ENCODE data around the gene TDRD1. TPM values are rescaled to one million over a fixed set of nuclear protein-coding genes. Genes with fewer than 3 reads are reported as not detected.
A peak's percentile ranks its signal among the peaks of the same experiment; 100 is the strongest.

The TDRD1 gene
- total RNA-seq, 1 experiment from 2014 or later = not detected

- no TSS peak for BruUV-seq (replicated peaks)
- no peak for ATAC-seq
Observed at GRCh38 chr10:114176511-114176910, 2.6 kb upstream of the TDRD1 start.

GRCh38 chr10:114179747-114180146, 594 bp downstream of the TDRD1 start:
- H3K4me2 ChIP-seq (ENCODE audit: low read length) = no peak overlapping the region
- H2AFZ ChIP-seq (ENCODE audit: low read depth, low read length, poor library complexity, severe bottlenecking) = no peak overlapping the region
- ChIA-PET POLR2A (interaction anchor here (1.8 to 2.2 kb wide), 2 partner anchors 8 to 9 kb away, joined by 3 to 4 read pairs; no protein-coding TSS in a partner anchor), RAD21 (ENCODE audit: low non-redundant PET in 1 of 2, low total read pairs in 2 of 2, uncharacterized antibody in 2 of 2, unreplicated experiment in 2 of 2) (no interaction called here), CTCF (no interaction called here)
- DNase-seq (ENCODE audit: low read depth, low spot score) (no peak), ATAC-seq (no peak)
- H3K79me2 ChIP-seq (ENCODE audit: insufficient read depth, low read length) = no peaks in the 10 kb centered on the region
- no peaks in the 10 kb centered on the region for H3K9me2 ChIP-seq (ENCODE audit: insufficient read depth)
- H3K27me3 ChIP-seq (ENCODE audit: insufficient read depth, low read length) = no peaks in the 10 kb centered on the region
- H3K9me3 ChIP-seq (ENCODE audit: control insufficient read depth in 1 of 2, insufficient read depth in 1 of 2, low read depth in 1 of 2, low read length in 2 of 2) = no peaks in the 10 kb centered on the region
- no peak overlapping the region for H3K4me3 ChIP-seq (replicated peaks in 1 of 2; ENCODE audit: low read depth in 1 of 2, low read length in 2 of 2)
- no peak overlapping the region for H3K27ac ChIP-seq (ENCODE audit: low read depth, low read length)
- H3K36me3 ChIP-seq (ENCODE audit: control insufficient read depth in 1 of 2, insufficient read depth in 2 of 2, low read length in 2 of 2) = no peaks in the 10 kb centered on the region
- peaks cover 3% of the 10 kb centered on the region in 2 experiments; a peak in 2 of 4 replicates for H3K4me1 ChIP-seq (ENCODE audit: control insufficient read depth in 1 of 2, insufficient read depth in 2 of 2, low read length in 2 of 2)
- no peaks in the 10 kb centered on the region for H4K20me1 ChIP-seq (ENCODE audit: insufficient read depth)
- intact Hi-C loops (cut with micrococcal nuclease) = no loop called here
- no peak overlapping the region for H3K9ac ChIP-seq (ENCODE audit: low read length)
- no TSS peak for BruUV-seq (replicated peaks)
- no peak for TF ChIP-seq EZH2 (IDR thresholded peaks at IDR 0.05)
- no peak for TF ChIP-seq CBX3 (IDR thresholded peaks at IDR 0.05; ENCODE audit: low read depth)
- no peak for TF ChIP-seq EGR1 (IDR thresholded peaks at IDR 0.05; ENCODE audit: low read depth)
- no peak for TF ChIP-seq MAX (IDR thresholded peaks at IDR 0.05)
- no peak for TF ChIP-seq EZH2phosphoT487 (IDR thresholded peaks at IDR 0.05; ENCODE audit: borderline replicate concordance)
- TF ChIP-seq JUND (IDR thresholded peaks at IDR 0.05) = no peak
- TF ChIP-seq ATF3 (IDR thresholded peaks at IDR 0.05) = no peak
- no peak for TF ChIP-seq ELF1 (IDR thresholded peaks at IDR 0.05; ENCODE audit: borderline replicate concordance, low read depth)
- no peak for TF ChIP-seq YY1 (IDR thresholded peaks at IDR 0.05; ENCODE audit: extremely low read depth, insufficient replicate concordance, low read depth, low read length)
- no peak for TF ChIP-seq FOSL1 (IDR thresholded peaks at IDR 0.05; ENCODE audit: low read depth)
- no peak for TF ChIP-seq POLR2A (IDR thresholded peaks at IDR 0.05; ENCODE audit: borderline replicate concordance, extremely low read depth, insufficient read depth, insufficient read length)
- no peak for TF ChIP-seq ZBTB33 (IDR thresholded peaks at IDR 0.05; ENCODE audit: extremely low read depth, insufficient replicate concordance, low read length)
- no peak for TF ChIP-seq POLR2AphosphoS5 (IDR thresholded peaks at IDR 0.05; ENCODE audit: low read depth, low read length)
- no peak for TF ChIP-seq SRF (IDR thresholded peaks at IDR 0.05; ENCODE audit: low read depth)
- no peak for TF ChIP-seq SP1 (IDR thresholded peaks at IDR 0.05; ENCODE audit: low read depth)
- no peak for TF ChIP-seq ZNF274 (IDR thresholded peaks at IDR 0.05; ENCODE audit: low read depth, low read length)

More at GRCh38 chr10:114176511-114176910, 2.6 kb upstream of the TDRD1 start:
- Histone ChIP-seq H3K9me2 (ENCODE audit: insufficient read depth) (no peaks in the 10 kb centered on the region), H3K4me3 (replicated peaks in 1 of 2; ENCODE audit: low read depth in 1 of 2, low read length in 2 of 2) (no peak overlapping the region), H3K9me3 (ENCODE audit: control insufficient read depth in 1 of 2, insufficient read depth in 1 of 2, low read depth in 1 of 2, low read length in 2 of 2) (no peaks in the 10 kb centered on the region), H3K9ac (ENCODE audit: low read length) (no peak overlapping the region), H4K20me1 (ENCODE audit: insufficient read depth) (no peaks in the 10 kb centered on the region), H3K36me3 (ENCODE audit: control insufficient read depth in 1 of 2, insufficient read depth in 2 of 2, low read length in 2 of 2) (no peaks in the 10 kb centered on the region), H3K79me2 (ENCODE audit: insufficient read depth, low read length) (peaks cover 22% of the 10 kb centered on the region), H3K27ac (ENCODE audit: low read depth, low read length) (no peak overlapping the region), H2AFZ (ENCODE audit: low read depth, low read length, poor library complexity, severe bottlenecking) (no peak overlapping the region), H3K4me2 (ENCODE audit: low read length) (no peak overlapping the region), H3K4me1 (ENCODE audit: control insufficient read depth in 1 of 2, insufficient read depth in 2 of 2, low read length in 2 of 2) (peaks cover 9 to 19% of the 10 kb centered on the region in 2 experiments; a peak in 3 of 4 replicates), H3K27me3 (ENCODE audit: insufficient read depth, low read length) (no peaks in the 10 kb centered on the region)
- intact Hi-C loops (cut with micrococcal nuclease) = no loop called here
- RAD21 ChIA-PET (ENCODE audit: low non-redundant PET in 1 of 2, low total read pairs in 2 of 2, uncharacterized antibody in 2 of 2, unreplicated experiment in 2 of 2) = no interaction called here
- no peak for DNase-seq (ENCODE audit: low read depth, low spot score)
- CTCF ChIA-PET = no interaction called here
- POLR2A ChIA-PET = no interaction called here
- TF ChIP-seq EZH2 (IDR thresholded peaks at IDR 0.05) = no peak
- 0 out of 2 replicates have a peak, but pooled peaks have one; percentile 1 for TF ChIP-seq MAX (IDR thresholded peaks at IDR 0.05)

Data from HCT116 (cell line).